Right cardiac atrium (tissue), 5 donors: ENCODE measurements around the gene UVSSA. TPM values are rescaled to one million over a fixed set of nuclear protein-coding genes. Genes with fewer than 3 reads are reported as not detected.
"Not testable (repeated sequence)": the region's sequence is repeated elsewhere in the genome, so short reads cannot be mapped to it uniquely, and the experiment has no call there.

ENCODE experiments used
- ATAC-seq, 2 donors: fragments of 200-7000 bp; cut with Tn5 transposase; one replicate each; pipeline versions ENCODE4 v1.8.0 to v1.9.1; 2020; ENCODE audit warnings: moderate library complexity in 2 of 2, mild to moderate bottlenecking in 1 of 2
- DNase-seq, 3 donors: peaks; one replicate each; pipeline ENCODE4 v3.0.0-alpha.2; 2020
- H3K27ac ChIP-seq: one replicate; pipeline ENCODE4 v1.5.1; 2013; ENCODE audit warnings: mild to moderate bottlenecking, low read length, control low read depth, moderate library complexity
- H3K27me3 ChIP-seq: one replicate; pipeline ENCODE4 v1.6.1; 2013; ENCODE audit not compliant: control insufficient read depth, insufficient read depth
- H3K4me1 ChIP-seq: one replicate; pipeline ENCODE4 v1.6.1; 2013; ENCODE audit warnings: low read length; ENCODE audit not compliant: control insufficient read depth, insufficient read depth
- H3K4me3 ChIP-seq: one replicate; pipeline ENCODE4 v1.5.1; 2013; ENCODE audit warnings: low read length, control low read depth
- H3K9me3 ChIP-seq: one replicate; pipeline ENCODE4 v1.6.1; 2013; ENCODE audit warnings: low read length; ENCODE audit not compliant: control insufficient read depth
- WGBS: extraction: QIAGEN DNeasy Blood & Tissue Kit; methylation state at CpG from one replicate; pipeline ENCODE4 v1.1.7; 2013; 5-methylcytosine and 5-hydroxymethylcytosine counted together
- intact Hi-C, 4 donors: fragments of 100-400 bp; cut with DNase I; formaldehyde crosslinking; loops; one replicate each; pipeline versions ENCODE4 v1.11.0 to v1.14.0; 2022 to 2023
- polyA plus RNA-seq: library from polyadenylated mRNA; stranded (reverse); fragments of 200-250 nt; gene quantifications from one replicate; pipeline ENCODE4 v1.2.3, GENCODE V29; 2013
- total RNA-seq, 4 donors: library from RNA; stranded (reverse); fragmentation: NEBNext Ultra II Directional; extraction: Animal tissue kit (Norgen Biotek cat#: 25700); gene quantifications; one replicate each; pipeline ENCODE4 v1.2.1, GENCODE V29; 2021
- donor health status: healthy with polysubstance abuse.
- donor health status: DM: no; HTN: yes; CAD: no.
- donor health status: DM: no; HTN: no; CAD: no.
- donor health status: DM: no; HTN: yes; CAD: no; lungs with severe emphysema.
- donor health status: DM: yes; HTN: yes; CAD: no.

UVSSA gene
- total and polyA plus RNA-seq, 5 donors, result 5.0 to 8.8 (median 8.3) TPM

GRCh38 chr4:1317177-1318045, 29.6 kb upstream of the UVSSA start:
- WGBS, result 93% methylated on average over 29 of the region's 29 CpGs
- DNase-seq (peak in 2 of 3 donors; percentile 7 to 16), ATAC-seq (peak in 1 of 2 donors; percentile 17)

GRCh38 chr4:1318046-1318375, 29.0 kb upstream of the UVSSA start:
- Histone ChIP-seq H3K27me3 (no peaks in the 10 kb centered on the region), H3K4me1 (no peaks in the 10 kb centered on the region), H3K9me3 (no peaks in the 10 kb centered on the region), H3K4me3 (no peak overlapping the region), H3K27ac (no peak overlapping the region)
- ATAC-seq (peak in 1 of 2 donors; percentile 12), DNase-seq (peak in 1 of 3 donors; percentile 39)
- intact Hi-C loops, result no loop called here
- 98% methylated on average over 13 of the region's 13 CpGs for whole genome bisulfite sequencing

More at GRCh38 chr4:1317177-1318045, 29.6 kb upstream of the UVSSA start:
- Histone ChIP-seq H3K27me3 (no peaks in the 10 kb centered on the region), H3K27ac (no peak overlapping the region), H3K4me1 (no peaks in the 10 kb centered on the region), H3K4me3 (no peak overlapping the region), H3K9me3 (no peaks in the 10 kb centered on the region)
- intact Hi-C loops, result no loop called here

- Histone ChIP-seq H3K9me3 (no peaks in the 10 kb centered on the region), H3K4me3 (no peak overlapping the region), H3K27ac (no peak overlapping the region), H3K4me1 (no peaks in the 10 kb centered on the region), H3K27me3 (no peaks in the 10 kb centered on the region)
- no peak for ATAC-seq
- intact Hi-C loops, result no loop called here
- WGBS, result 90% methylated on average over 18 of the region's 18 CpGs
- peak in 2 of 3 donors; percentile 16 to 61 for DNase-seq
These were observed 28.4 kb upstream of the UVSSA start for GRCh38 chr4:1318488-1319213.

- Histone ChIP-seq H3K4me1 (no peaks in the 10 kb centered on the region), H3K9me3 (no peaks in the 10 kb centered on the region), H3K4me3 (no peak overlapping the region), H3K27me3 (no peaks in the 10 kb centered on the region), H3K27ac (no peak overlapping the region)
- 87% methylated on average over 13 of the region's 13 CpGs for WGBS
- ATAC-seq (no peak), DNase-seq (peak in 2 of 3 donors; percentile 27 to 37)
- intact Hi-C loops, result no loop called here
These were observed 25.5 kb upstream of the UVSSA start for GRCh38 chr4:1321486-1321885.

- Histone ChIP-seq H3K4me1 (no peaks in the 10 kb centered on the region), H3K27me3 (no peaks in the 10 kb centered on the region), H3K27ac (no peak overlapping the region), H3K4me3 (no peak overlapping the region), H3K9me3 (no peaks in the 10 kb centered on the region)
- ATAC-seq (no peak), DNase-seq (peak in 2 of 3 donors; percentile 35 to 55)
- intact Hi-C loops, result no loop called here
- WGBS, result 92% methylated on average over 18 of the region's 18 CpGs
These were observed 24.9 kb upstream of the UVSSA start for GRCh38 chr4:1321946-1322650.

GRCh38 chr4:1323280-1323634, 23.8 kb upstream of the UVSSA start:
- Histone ChIP-seq H3K27me3 (no peaks in the 10 kb centered on the region), H3K4me3 (no peak overlapping the region), H3K27ac (no peak overlapping the region), H3K9me3 (no peaks in the 10 kb centered on the region), H3K4me1 (no peaks in the 10 kb centered on the region)
- DNase-seq (peak in 1 of 3 donors; percentile 1), ATAC-seq (no peak)
- WGBS, result 76% methylated on average over 8 of the region's 8 CpGs
- intact Hi-C loops, result no loop called here

- H3K27ac ChIP-seq, result no peak overlapping the region
- DNase-seq (peak in 2 of 3 donors; percentile 33 to 42), ATAC-seq (no peak)
- no peaks in the 10 kb centered on the region for H3K4me1 ChIP-seq
- intact Hi-C loops, result no loop called here
- no peaks in the 10 kb centered on the region for H3K27me3 ChIP-seq
- no peak overlapping the region for H3K4me3 ChIP-seq
- H3K9me3 ChIP-seq, result no peaks in the 10 kb centered on the region
- 85% methylated on average over 11 of the region's 11 CpGs for WGBS
These were observed 23.2 kb upstream of the UVSSA start for GRCh38 chr4:1323635-1324442.

- intact Hi-C loops, H3K27me3 ChIP-seq, ATAC-seq, H3K4me3 ChIP-seq, H3K9me3 ChIP-seq, H3K27ac ChIP-seq, H3K4me1 ChIP-seq: not testable (repeated sequence)
- peak in 2 of 3 donors; percentile 34 to 37 for DNase-seq
- 97% methylated on average over 20 of the region's 20 CpGs for WGBS
These were observed 22.4 kb upstream of the UVSSA start for GRCh38 chr4:1324443-1325175.

GRCh38 chr4:1325176-1325480, 21.9 kb upstream of the UVSSA start:
- WGBS, result 96% methylated on average over 11 of the region's 11 CpGs
- peak in 1 of 3 donors; percentile 20 for DNase-seq
- intact Hi-C loops, result no loop called here
- no peak overlapping the region for H3K4me3 ChIP-seq
- no peaks in the 10 kb centered on the region for H3K4me1 ChIP-seq
- no peaks in the 10 kb centered on the region for H3K27me3 ChIP-seq
- no peak for ATAC-seq
- no peak overlapping the region for H3K27ac ChIP-seq
- H3K9me3 ChIP-seq, result no peaks in the 10 kb centered on the region
